HepG2 (cell line): Measurements from ENCODE around the gene KNG1. TPM values are rescaled to one million over a fixed set of nuclear protein-coding genes. Genes with fewer than 3 reads are reported as not detected.
A peak's percentile ranks its signal among the peaks of the same experiment; 100 is the strongest.
"Not testable (repeated sequence)": the region's sequence is repeated elsewhere in the genome, so short reads cannot be mapped to it uniquely, and the experiment has no call there.

Experiments
- ATAC-seq: fragments of 200-7000 bp; cut with Tn5 transposase; 3 replicates; pipeline ENCODE4 v1.9.1; 2020; ENCODE audit warnings: mild to moderate bottlenecking, moderate library complexity
- BruUV-seq: library from RNA; stranded (reverse); fragments of 400-500 nt; replicated peaks from 2 replicates; lab custom pipeline; 2021; lab: Mats Ljungman, UMichigan
- CTCF ChIA-PET: fragments of 300-600 bp; formaldehyde crosslinking; extraction: SDS; loops from one replicate; lab custom pipeline; 2021; ENCODE audit warnings: low total read pairs, inconsistent platforms, low intra/inter-chr PET ratio; lab: Yijun Ruan, JAX
- POLR2A ChIA-PET: fragments of 350-600 bp; sonication (Branson Sonifier 250); formaldehyde crosslinking; loops from one replicate; lab custom pipeline; 2020; ENCODE audit warnings: antibody characterized with exemption, inconsistent platforms; lab: Yijun Ruan, JAX
- DNase-seq: peaks from one replicate; pipeline ENCODE4 v3.0.0-alpha.2; 2015; ENCODE audit warnings: low spot score
- FAIRE-seq: peaks from 3 replicates; lab custom pipeline; 2011; peaks lifted over from hg19 to GRCh38; lab: Jason Lieb, UNC
- H2AFZ ChIP-seq: one replicate; pipeline ENCODE4 v1.6.1; 2011; ENCODE audit warnings: low read length, inconsistent platforms
- H3K27ac ChIP-seq: fragments of 300-600 bp; 3 replicates; pipeline ENCODE4 v1.8.0; 2011; ENCODE audit warnings: mixed run types, mild to moderate bottlenecking, mixed read lengths, low read length, inconsistent platforms; ENCODE audit not compliant: insufficient read depth; ENCODE audit errors: extremely low read length
- H3K27me3 ChIP-seq, 2 experiments: fragments of 200-600 bp in 1 of 2; 2 replicates in 1 of 2; 3 replicates in 1 of 2; pipeline versions ENCODE4 v1.6.0 to v1.8.0; 2011; ENCODE audit warnings: low read length in 2 of 2, mild to moderate bottlenecking in 2 of 2, moderate library complexity in 2 of 2, inconsistent platforms in 1 of 2; ENCODE audit not compliant: insufficient read depth in 2 of 2, control insufficient read depth in 1 of 2
- H3K36me3 ChIP-seq, 2 experiments: fragments of 200-600 bp in 1 of 2; replicated peaks in 1 of 2; 2 replicates in 1 of 2; 3 replicates in 1 of 2; pipeline versions ENCODE4 v1.5.1 to v1.8.0; 2011; ENCODE audit warnings: low read length in 2 of 2, inconsistent platforms in 1 of 2; ENCODE audit not compliant: insufficient read depth in 2 of 2, control insufficient read depth in 1 of 2
- H3K4me1 ChIP-seq: 2 replicates; pipeline ENCODE4 v1.5.1; 2012; ENCODE audit warnings: low read length, inconsistent platforms; ENCODE audit not compliant: insufficient read depth
- H3K4me2 ChIP-seq: 2 replicates; pipeline ENCODE4 v1.6.0; 2011; ENCODE audit warnings: low read depth, low read length, inconsistent platforms
- H3K4me3 ChIP-seq, 3 experiments: fragments of 200-600 bp in 1 of 3; sonication (generic), shearing (Covaris generic) in 1 of 3; replicated peaks in 1 of 3; 2 replicates each; pipeline ENCODE4 v1.5.1; 2011 to 2016; ENCODE audit warnings: low read length in 3 of 3, inconsistent platforms in 2 of 3, low read depth in 2 of 3, mild to moderate bottlenecking in 2 of 3, control low read depth in 1 of 3, mixed read lengths in 1 of 3; ENCODE audit not compliant: insufficient read depth in 1 of 3
- H3K79me2 ChIP-seq: one replicate; pipeline ENCODE4 v1.6.1; 2011; ENCODE audit warnings: low read length, inconsistent platforms; ENCODE audit not compliant: insufficient read depth
- H3K9ac ChIP-seq: 2 replicates; pipeline ENCODE4 v1.6.0; 2011; ENCODE audit warnings: mild to moderate bottlenecking, low read depth, low read length, inconsistent platforms; ENCODE audit not compliant: insufficient read depth
- H3K9me3 ChIP-seq: 2 replicates; pipeline ENCODE4 v1.5.1; 2012; ENCODE audit warnings: mild to moderate bottlenecking, low read length
- H4K20me1 ChIP-seq: 2 replicates; pipeline ENCODE4 v1.6.0; 2011; ENCODE audit warnings: inconsistent platforms, mild to moderate bottlenecking, low read length, moderate library complexity; ENCODE audit not compliant: insufficient read depth
- BCL6 ChIP-seq: IDR thresholded peaks from 2 replicates; pipeline ENCODE4 v1.6.1; 2016; ENCODE audit warnings: missing genetic modification reagents, missing compliant biosample characterization
- BHLHE40 ChIP-seq: IDR thresholded peaks from 2 replicates; pipeline ENCODE4 v1.6.1; 2011; ENCODE audit warnings: low read length, improper control_type of control experiment
- ELF3 ChIP-seq: IDR thresholded peaks from 2 replicates; pipeline ENCODE4 v1.6.1; 2016; ENCODE audit warnings: missing genetic modification reagents, missing compliant biosample characterization
- FOXA1 ChIP-seq, 2 experiments: fragments of 450-650 bp in 1 of 2; sonication (generic) in 1 of 2; formaldehyde crosslinking in 1 of 2; IDR thresholded peaks; 2 replicates each; pipeline versions ENCODE4 v1.4.0 to v1.6.1; 2016 to 2020; ENCODE audit warnings: missing genetic modification reagents in 1 of 2
- FOXA3 ChIP-seq: IDR thresholded peaks from 2 replicates; pipeline ENCODE4 v1.6.1; 2016; ENCODE audit warnings: missing genetic modification reagents, missing compliant biosample characterization
- RNF2 ChIP-seq: fragments of 450-650 bp; conservative IDR thresholded peaks from 2 replicates; pipeline ENCODE4 v1.6.1; 2016; ENCODE audit warnings: low read depth
- SOX13 ChIP-seq, 3 experiments: fragments of 450-650 bp in 1 of 3; sonication (generic) in 1 of 3; formaldehyde crosslinking in 1 of 3; IDR thresholded peaks in 2 of 3; conservative IDR thresholded peaks in 1 of 3; 2 replicates each; pipeline versions ENCODE4 v1.5.0 to v1.6.1; 2016 to 2020; ENCODE audit warnings: antibody characterized with exemption in 1 of 3, mild to moderate bottlenecking in 1 of 3, missing compliant biosample characterization in 1 of 3, missing genetic modification reagents in 1 of 3, moderate library complexity in 1 of 3
- SOX6 ChIP-seq, 2 experiments: fragments of 450-650 bp in 1 of 2; sonication (generic) in 1 of 2; formaldehyde crosslinking in 1 of 2; IDR thresholded peaks; 2 replicates each; pipeline versions ENCODE4 v1.4.0 to v1.6.1; 2017 to 2020; ENCODE audit warnings: antibody characterized with exemption in 1 of 2, mild to moderate bottlenecking in 1 of 2, missing genetic modification reagents in 1 of 2
- ZNF143 ChIP-seq: sonication (generic); formaldehyde crosslinking; IDR thresholded peaks from 2 replicates; pipeline ENCODE4 v1.4.0; 2020; ENCODE audit warnings: missing genetic modification reagents
- WGBS: methylation state at CpG from one replicate; pipeline ENCODE4 v1.1.6; 2017; ENCODE audit warnings: low lambda C conversion rate; 5-methylcytosine and 5-hydroxymethylcytosine counted together
- in situ Hi-C: cut with HindIII; loops from 2 replicates; pipeline ENCODE4 v1.10.0; 2017; ENCODE audit warnings: low pct_unique_long_range_greater_than_20kb; ENCODE audit not compliant: extremely low pct_ligation_motif_present
- intact Hi-C: fragments of 100-400 bp; cut with micrococcal nuclease; formaldehyde crosslinking; loops from one replicate; pipeline ENCODE4 v1.10.0; 2022; ENCODE audit not compliant: unreplicated experiment
- polyA plus RNA-seq, 8 experiments: library from polyadenylated mRNA; depleted of rRNA in 3 of 8; stranded (reverse) in 7 of 8; unstranded in 1 of 8; fragments of >200 nt; fragmentation: Illumina TruSeq in 4 of 8; extraction: Trizol in 4 of 8; gene quantifications; 2 replicates each; pipeline versions ENCODE4 v1.2.1 to v1.2.3, GENCODE V29; 2011 to 2016; ENCODE audit warnings: low read depth in 4 of 8, missing spikeins in 1 of 8, mixed read lengths in 1 of 8; ENCODE audit not compliant: insufficient read depth in 1 of 8
- total RNA-seq, 5 experiments: library from RNA; depleted of rRNA; stranded (reverse); fragments of >200 nt; fragmentation: Illumina TruSeq; extraction: Trizol; gene quantifications; 2 replicates each; pipeline ENCODE4 v1.2.3, GENCODE V29; 2016; ENCODE audit warnings: low read depth in 1 of 5
- TF ChIP-seq, protein P1 (sequence below): sonication (generic); IDR thresholded peaks from 2 replicates; pipeline ENCODE4 v1.6.1; 2016; ENCODE audit warnings: low read depth, borderline replicate concordance
- TF ChIP-seq, protein P2 (sequence below): fragments of 450-650 bp; IDR thresholded peaks from 2 replicates; pipeline ENCODE4 v1.6.1; 2016

KNG1 gene
- total and polyA plus RNA-seq, 2 of the 13 experiments (the other 11 are each of a cell fraction or from before 2014, with no cell fraction given) = 6.5 to 7.0 TPM

DNA sequence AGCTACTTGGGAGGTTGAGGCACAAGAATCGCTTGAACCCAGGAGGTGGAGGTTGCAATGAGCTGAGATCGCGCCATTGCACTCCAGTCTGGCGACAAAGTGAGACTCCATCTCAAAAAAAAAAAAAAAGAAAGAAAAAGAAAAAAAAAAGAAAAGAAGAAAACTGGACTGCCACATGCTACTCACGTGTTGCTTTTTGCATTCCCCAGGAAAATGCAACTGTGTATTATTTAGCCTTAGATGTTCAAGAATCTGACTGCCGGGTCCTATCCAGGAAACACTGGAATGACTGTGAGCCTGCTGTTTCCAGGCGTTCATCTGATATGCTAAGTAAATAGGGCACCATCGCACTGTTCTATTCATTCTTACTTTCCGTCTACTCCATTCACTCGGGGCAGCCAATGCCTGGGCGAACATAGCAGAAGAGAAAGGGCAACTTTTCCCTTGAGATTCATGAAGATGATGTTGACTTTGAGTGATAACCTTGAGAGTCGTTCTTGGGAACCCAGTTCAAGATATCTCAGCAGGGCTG, 30.0 kb upstream of the KNG1 start:
- H3K9me3 ChIP-seq = no peaks in the 10 kb centered on the region
- no peaks in the 10 kb centered on the region for H4K20me1 ChIP-seq
- H3K27me3 ChIP-seq = no peaks in the 10 kb centered on the region; a peak in 1 of 5 replicates
- no TSS peak for BruUV-seq
- WGBS = 36% methylated on average over 12 of the region's 12 CpGs
- ATAC-seq (peak; percentile 78), DNase-seq (peak; percentile 43)
- CTCF ChIA-PET = no interaction called here
- no peak overlapping the region for H3K4me3 ChIP-seq
- in situ Hi-C loops = no loop called here
- no peak overlapping the region for H2AFZ ChIP-seq
- H3K4me1 ChIP-seq = peaks cover 29% of the 10 kb centered on the region
- intact Hi-C loops = no loop called here
- H3K4me2 ChIP-seq = no peak overlapping the region
- POLR2A ChIA-PET = no interaction called here
- H3K27ac ChIP-seq = no peak overlapping the region
- TF ChIP-seq BHLHE40 (peak; percentile 55), ZNF143 (CRISPR knock-in tag) (no peak), SOX13 (IDR thresholded peaks at IDR 0.05) (no peak), SOX13 (CRISPR knock-in tag; conservative IDR thresholded peaks at IDR 0.05 in 1 of 2, IDR thresholded peaks at IDR 0.05 in 1 of 2) (0 out of 4 replicates have a peak, but pooled peaks of 1 of the 2 experiments have one; percentile 10), ELF3 (CRISPR knock-in tag) (peak; percentile 40; the same call in 1 of the 2 replicates), FOXA1 (IDR thresholded peaks at IDR 0.05) (no peak), FOXA1 (CRISPR knock-in tag; IDR thresholded peaks at IDR 0.05) (peak; percentile 79), RNF2 (no peak), FOXA3 (CRISPR knock-in tag) (peak; percentile 77), BCL6 (CRISPR knock-in tag) (0 out of 2 replicates have a peak, but pooled peaks have one; percentile 36), SOX6 (IDR thresholded peaks at IDR 0.05) (no peak), SOX6 (CRISPR knock-in tag; IDR thresholded peaks at IDR 0.05) (0 out of 2 replicates have a peak, but pooled peaks have one; percentile 24)
- TF ChIP-seq, protein P1, sequence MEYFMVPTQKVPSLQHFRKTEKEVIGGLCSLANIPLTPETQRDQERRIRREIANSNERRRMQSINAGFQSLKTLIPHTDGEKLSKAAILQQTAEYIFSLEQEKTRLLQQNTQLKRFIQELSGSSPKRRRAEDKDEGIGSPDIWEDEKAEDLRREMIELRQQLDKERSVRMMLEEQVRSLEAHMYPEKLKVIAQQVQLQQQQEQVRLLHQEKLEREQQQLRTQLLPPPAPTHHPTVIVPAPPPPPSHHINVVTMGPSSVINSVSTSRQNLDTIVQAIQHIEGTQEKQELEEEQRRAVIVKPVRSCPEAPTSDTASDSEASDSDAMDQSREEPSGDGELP = 0 out of 2 replicates have a peak, but pooled peaks have one; percentile 8
- TF ChIP-seq, protein P2, sequence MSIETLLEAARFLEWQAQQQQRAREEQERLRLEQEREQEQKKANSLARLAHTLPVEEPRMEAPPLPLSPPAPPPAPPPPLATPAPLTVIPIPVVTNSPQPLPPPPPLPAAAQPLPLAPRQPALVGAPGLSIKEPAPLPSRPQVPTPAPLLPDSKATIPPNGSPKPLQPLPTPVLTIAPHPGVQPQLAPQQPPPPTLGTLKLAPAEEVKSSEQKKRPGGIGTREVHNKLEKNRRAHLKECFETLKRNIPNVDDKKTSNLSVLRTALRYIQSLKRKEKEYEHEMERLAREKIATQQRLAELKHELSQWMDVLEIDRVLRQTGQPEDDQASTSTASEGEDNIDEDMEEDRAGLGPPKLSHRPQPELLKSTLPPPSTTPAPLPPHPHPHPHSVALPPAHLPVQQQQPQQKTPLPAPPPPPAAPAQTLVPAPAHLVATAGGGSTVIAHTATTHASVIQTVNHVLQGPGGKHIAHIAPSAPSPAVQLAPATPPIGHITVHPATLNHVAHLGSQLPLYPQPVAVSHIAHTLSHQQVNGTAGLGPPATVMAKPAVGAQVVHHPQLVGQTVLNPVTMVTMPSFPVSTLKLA = peak; percentile 54; the same call in 1 of the 2 replicates
- TF ChIP-seq, all 625 proteins: peak for 9
- Histone ChIP-seq H3K9ac (no peak overlapping the region), H3K79me2 (no peaks in the 10 kb centered on the region), H3K36me3 (no peaks in the 10 kb centered on the region)
- no peak for FAIRE-seq

DNA sequence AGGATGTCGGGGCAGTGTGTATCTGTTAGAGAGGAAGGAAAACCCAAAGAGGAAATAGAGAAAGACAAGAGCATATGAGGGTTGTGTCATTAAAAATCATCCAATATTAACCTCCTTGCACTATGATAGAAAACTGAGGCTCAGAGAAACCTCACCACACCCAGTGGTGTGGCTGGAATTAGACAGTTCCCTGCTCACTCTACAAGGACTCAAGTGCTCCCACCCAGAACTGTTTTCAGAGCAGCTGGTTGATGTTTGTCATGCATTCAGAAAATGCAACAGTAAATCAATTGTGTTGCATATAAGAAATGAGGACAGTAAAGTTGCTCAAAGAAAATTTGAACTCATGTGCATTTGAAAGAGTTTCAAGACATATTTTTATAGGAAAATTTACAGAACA, 26.9 kb upstream of the KNG1 start:
- H3K4me3 ChIP-seq, ATAC-seq, H3K9me3 ChIP-seq, FAIRE-seq, H2AFZ ChIP-seq, H3K27me3 ChIP-seq, H3K36me3 ChIP-seq, H3K4me2 ChIP-seq, in situ Hi-C loops, BruUV-seq, CTCF ChIA-PET, DNase-seq, H3K27ac ChIP-seq, H3K79me2 ChIP-seq, POLR2A ChIA-PET, H4K20me1 ChIP-seq, intact Hi-C loops, H3K9ac ChIP-seq: not testable (repeated sequence)
- 68% methylated on average over 1 of the region's 1 CpG for WGBS
- H3K4me1 ChIP-seq = peaks cover 12% of the 10 kb centered on the region
